ENCODE data around the gene GHRHR.

Gene GHRHR

GRCh38 chr7:30973791-30974604 is 10.2 kb downstream of the GHRHR start:
- H3K27ac ChIP-seq: no peak overlapping the region; the same call in 1 of the 2 replicates
- TF ChIP-seq CTCF (conservative IDR thresholded peaks at IDR 0.05): no peak

GRCh38 chr7:30974605-30975255 is 11.0 kb downstream of the GHRHR start:
- peak; percentile 69 for TF ChIP-seq CTCF (conservative IDR thresholded peaks at IDR 0.05)
- H3K27ac ChIP-seq: no peak overlapping the region; the same call in 1 of the 2 replicates

GRCh38 chr7:30975256-30975899 is 11.6 kb downstream of the GHRHR start:
- TF ChIP-seq CTCF (conservative IDR thresholded peaks at IDR 0.05): no peak
- H3K27ac ChIP-seq: no peak overlapping the region; the same call in 1 of the 2 replicates

GRCh38 chr7:30976381-30976780 is 12.6 kb downstream of the GHRHR start:
- no peak overlapping the region for H3K27ac ChIP-seq
- no peak for TF ChIP-seq CTCF (conservative IDR thresholded peaks at IDR 0.05)

GRCh38 chr7:30977222-30977621 is 13.5 kb downstream of the GHRHR start:
- TF ChIP-seq CTCF (conservative IDR thresholded peaks at IDR 0.05): no peak
- peak overlapping the region; percentile 51 for H3K27ac ChIP-seq

- TF ChIP-seq CTCF (conservative IDR thresholded peaks at IDR 0.05): peak; percentile 90
- H3K27ac ChIP-seq: peak overlapping the region; percentile 51
These were observed 14.3 kb downstream of the GHRHR start for GRCh38 chr7:30977896-30978564.

- TF ChIP-seq CTCF (conservative IDR thresholded peaks at IDR 0.05): no peak
These were observed 15.3 kb downstream of the GHRHR start for GRCh38 chr7:30979027-30979426.

More at GRCh38 chr7:30979027-30979426, 15.3 kb downstream of the GHRHR start:
- no peak overlapping the region for H3K27ac ChIP-seq
